Measurements from ENCODE around the gene PDCD11.

PDCD11 gene

DNA sequence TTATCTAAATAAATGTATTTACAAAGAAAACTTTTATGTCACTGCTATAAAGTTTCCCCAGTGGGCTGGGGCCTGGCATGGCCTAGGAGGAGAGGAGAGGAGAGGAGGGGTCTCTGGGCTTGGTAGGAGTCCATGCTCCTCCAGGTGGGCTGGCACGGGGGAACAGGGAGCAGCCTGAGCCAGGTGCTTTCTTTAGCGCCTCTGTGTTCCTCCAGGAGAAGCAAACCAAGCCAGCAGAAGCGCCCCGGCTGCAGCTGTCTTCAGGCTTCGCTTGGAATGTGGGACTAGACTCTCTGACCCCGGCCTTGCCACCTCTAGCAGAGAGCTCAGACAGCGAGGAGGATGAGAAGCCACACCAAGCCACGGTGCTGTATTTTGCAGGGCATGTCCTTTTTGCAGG, 45.2 kb downstream of the PDCD11 start:
- Histone ChIP-seq H3K79me1 (ENCODE audit: low read length) (no peaks in the 10 kb centered on the region), H3K23ac (ENCODE audit: low read length) (no peak overlapping the region), H3K79me2 (ENCODE audit: control insufficient read depth, insufficient read depth, low read length, poor library complexity) (no peaks in the 10 kb centered on the region), H3K18ac (ENCODE audit: low read length) (no peak overlapping the region), H4K8ac (ENCODE audit: low read depth, low read length) (no peak overlapping the region), H2BK120ac (ENCODE audit: insufficient read depth, low read length, poor library complexity) (no peak overlapping the region), H2BK5ac (ENCODE audit: low read depth, low read length, poor library complexity) (no peak overlapping the region), H3K4me1 (ENCODE audit: control insufficient read depth in 1 of 2, insufficient read depth in 2 of 2, low read length in 2 of 2) (no peaks in the 10 kb centered on the region), H3K9ac (ENCODE audit: low read length) (no peak overlapping the region), H2BK12ac (ENCODE audit: low read length) (no peak overlapping the region), H3K9me3 (ENCODE audit: insufficient read depth, low read depth, low read length) (peaks cover 2% of the 10 kb centered on the region), H3K14ac (ENCODE audit: low read length) (no peak overlapping the region), H3K36me3 (ENCODE audit: control insufficient read depth in 1 of 2, insufficient read depth in 2 of 2, low read length in 2 of 2) (peaks cover 77 to 88% of the 10 kb centered on the region in 2 experiments), H4K12ac (ENCODE audit: low read depth, low read length) (no peak overlapping the region), H3K27ac (ENCODE audit: low read depth, low read length) (no peak overlapping the region), H2AK5ac (ENCODE audit: low read length) (no peak overlapping the region), H3K4me3 (ENCODE audit: low read depth, low read length) (no peak overlapping the region), H3K4ac (ENCODE audit: low read depth, low read length) (no peak overlapping the region), H3K27me3 (ENCODE audit: insufficient read depth, low read length) (no peaks in the 10 kb centered on the region), H3K4me2 (ENCODE audit: low read length) (no peak overlapping the region), H2AFZ (ENCODE audit: insufficient read depth, low read length, poor library complexity) (no peak overlapping the region), H4K91ac (ENCODE audit: low read depth, low read length) (no peak overlapping the region)
- DNase-seq: no peak
- no CpG with 5 or more reads among the region's 8 CpGs for WGBS (ENCODE audit: extremely low coverage, insufficient coverage, insufficient read length)

- H4K8ac ChIP-seq (ENCODE audit: low read depth, low read length): no peak overlapping the region
- peaks cover 2% of the 10 kb centered on the region for H3K9me3 ChIP-seq (ENCODE audit: insufficient read depth, low read depth, low read length)
- no peak overlapping the region for H3K9ac ChIP-seq (ENCODE audit: low read length)
- H3K27me3 ChIP-seq (ENCODE audit: insufficient read depth, low read length): no peaks in the 10 kb centered on the region
- no CpG with 5 or more reads among the region's 13 CpGs for WGBS (ENCODE audit: extremely low coverage, insufficient coverage, insufficient read length)
- no peak overlapping the region for H3K18ac ChIP-seq (ENCODE audit: low read length)
- H3K79me1 ChIP-seq (ENCODE audit: low read length): no peaks in the 10 kb centered on the region
- no peak overlapping the region for H2AFZ ChIP-seq (ENCODE audit: insufficient read depth, low read length, poor library complexity)
- no peaks in the 10 kb centered on the region for H3K79me2 ChIP-seq (ENCODE audit: control insufficient read depth, insufficient read depth, low read length, poor library complexity)
- no peak overlapping the region for H4K91ac ChIP-seq (ENCODE audit: low read depth, low read length)
- H3K14ac ChIP-seq (ENCODE audit: low read length): no peak overlapping the region
- no peak overlapping the region for H3K4me3 ChIP-seq (ENCODE audit: low read depth, low read length)
- no peak overlapping the region for H2AK5ac ChIP-seq (ENCODE audit: low read length)
- H3K27ac ChIP-seq (ENCODE audit: low read depth, low read length): no peak overlapping the region
- no peak overlapping the region for H3K23ac ChIP-seq (ENCODE audit: low read length)
- peaks cover 80 to 88% of the 10 kb centered on the region in 2 experiments for H3K36me3 ChIP-seq (ENCODE audit: control insufficient read depth in 1 of 2, insufficient read depth in 2 of 2, low read length in 2 of 2)
- no peak overlapping the region for H2BK5ac ChIP-seq (ENCODE audit: low read depth, low read length, poor library complexity)
- DNase-seq: peak in 1 of 2 donors; percentile 31
- H4K12ac ChIP-seq (ENCODE audit: low read depth, low read length): no peak overlapping the region
- H3K4me1 ChIP-seq (ENCODE audit: control insufficient read depth in 1 of 2, insufficient read depth in 2 of 2, low read length in 2 of 2): no peaks in the 10 kb centered on the region
- no peak overlapping the region for H3K4me2 ChIP-seq (ENCODE audit: low read length)
- no peak overlapping the region for H2BK120ac ChIP-seq (ENCODE audit: insufficient read depth, low read length, poor library complexity)
- H3K4ac ChIP-seq (ENCODE audit: low read depth, low read length): no peak overlapping the region
- H2BK12ac ChIP-seq (ENCODE audit: low read length): no peak overlapping the region
Measured at GRCh38 chr10:103442031-103442461, 45.6 kb downstream of the PDCD11 start.

GRCh38 chr10:103443475-103444185, 47.2 kb downstream of the PDCD11 start:
- no peak overlapping the region for H3K14ac ChIP-seq (ENCODE audit: low read length)
- WGBS (ENCODE audit: extremely low coverage, insufficient coverage, insufficient read length): no CpG with 5 or more reads among the region's 23 CpGs
- H3K27me3 ChIP-seq (ENCODE audit: insufficient read depth, low read length): no peaks in the 10 kb centered on the region
- no peak overlapping the region for H2BK5ac ChIP-seq (ENCODE audit: low read depth, low read length, poor library complexity)
- peaks cover 75 to 85% of the 10 kb centered on the region in 2 experiments for H3K36me3 ChIP-seq (ENCODE audit: control insufficient read depth in 1 of 2, insufficient read depth in 2 of 2, low read length in 2 of 2)
- peaks cover 2% of the 10 kb centered on the region for H3K9me3 ChIP-seq (ENCODE audit: insufficient read depth, low read depth, low read length)
- H3K18ac ChIP-seq (ENCODE audit: low read length): no peak overlapping the region
- no peak overlapping the region for H3K4ac ChIP-seq (ENCODE audit: low read depth, low read length)
- no peaks in the 10 kb centered on the region for H3K4me1 ChIP-seq (ENCODE audit: control insufficient read depth in 1 of 2, insufficient read depth in 2 of 2, low read length in 2 of 2)
- H3K23ac ChIP-seq (ENCODE audit: low read length): no peak overlapping the region
- H3K79me2 ChIP-seq (ENCODE audit: control insufficient read depth, insufficient read depth, low read length, poor library complexity): no peaks in the 10 kb centered on the region
- H4K91ac ChIP-seq (ENCODE audit: low read depth, low read length): no peak overlapping the region
- no peak overlapping the region for H3K9ac ChIP-seq (ENCODE audit: low read length)
- no peak overlapping the region for H2AK5ac ChIP-seq (ENCODE audit: low read length)
- no peak overlapping the region for H3K4me2 ChIP-seq (ENCODE audit: low read length)
- no peak overlapping the region for H2BK12ac ChIP-seq (ENCODE audit: low read length)
- H4K8ac ChIP-seq (ENCODE audit: low read depth, low read length): no peak overlapping the region
- no peak overlapping the region for H2AFZ ChIP-seq (ENCODE audit: insufficient read depth, low read length, poor library complexity)
- H3K4me3 ChIP-seq (ENCODE audit: low read depth, low read length): no peak overlapping the region
- no peak overlapping the region for H3K27ac ChIP-seq (ENCODE audit: low read depth, low read length)
- H2BK120ac ChIP-seq (ENCODE audit: insufficient read depth, low read length, poor library complexity): no peak overlapping the region
- H3K79me1 ChIP-seq (ENCODE audit: low read length): no peaks in the 10 kb centered on the region
- no peak for DNase-seq
- H4K12ac ChIP-seq (ENCODE audit: low read depth, low read length): no peak overlapping the region

DNA sequence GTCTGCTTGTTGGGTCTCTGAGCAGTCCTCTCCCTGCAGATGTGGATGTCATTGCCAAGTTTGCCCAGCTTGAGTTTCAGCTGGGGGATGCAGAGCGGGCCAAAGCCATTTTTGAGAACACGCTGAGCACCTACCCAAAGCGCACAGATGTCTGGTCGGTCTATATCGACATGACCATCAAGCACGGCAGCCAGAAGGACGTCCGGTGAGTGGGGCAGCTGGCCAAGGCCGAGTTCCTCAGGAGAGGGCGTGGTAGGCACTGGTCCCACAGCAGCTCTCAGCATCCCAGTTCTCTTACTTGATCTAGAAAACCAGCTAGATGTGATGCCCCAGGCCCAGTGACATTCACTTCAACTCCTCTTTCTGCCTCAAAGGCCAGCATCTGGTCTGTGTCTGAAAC, 48.1 kb downstream of the PDCD11 start:
- no CpG with 5 or more reads among the region's 10 CpGs for WGBS (ENCODE audit: extremely low coverage, insufficient coverage, insufficient read length)
- Histone ChIP-seq H3K36me3 (ENCODE audit: control insufficient read depth in 1 of 2, insufficient read depth in 2 of 2, low read length in 2 of 2) (peaks cover 72 to 85% of the 10 kb centered on the region in 2 experiments), H2AFZ (ENCODE audit: insufficient read depth, low read length, poor library complexity) (no peak overlapping the region)

More for the DNA sequence above, 48.1 kb downstream of the PDCD11 start:
- H2BK120ac ChIP-seq (ENCODE audit: insufficient read depth, low read length, poor library complexity): no peak overlapping the region
- no peaks in the 10 kb centered on the region for H3K79me1 ChIP-seq (ENCODE audit: low read length)
- H3K27me3 ChIP-seq (ENCODE audit: insufficient read depth, low read length): no peaks in the 10 kb centered on the region
- H3K9me3 ChIP-seq (ENCODE audit: insufficient read depth, low read depth, low read length): peaks cover 2% of the 10 kb centered on the region
- H3K18ac ChIP-seq (ENCODE audit: low read length): no peak overlapping the region
- H4K91ac ChIP-seq (ENCODE audit: low read depth, low read length): no peak overlapping the region
- no peak overlapping the region for H4K12ac ChIP-seq (ENCODE audit: low read depth, low read length)
- no peak overlapping the region for H3K4me2 ChIP-seq (ENCODE audit: low read length)
- no peak overlapping the region for H3K14ac ChIP-seq (ENCODE audit: low read length)
- no peak overlapping the region for H2AK5ac ChIP-seq (ENCODE audit: low read length)
- no peaks in the 10 kb centered on the region for H3K4me1 ChIP-seq (ENCODE audit: control insufficient read depth in 1 of 2, insufficient read depth in 2 of 2, low read length in 2 of 2)
- no peak overlapping the region for H2BK5ac ChIP-seq (ENCODE audit: low read depth, low read length, poor library complexity)
- no peak overlapping the region for H4K8ac ChIP-seq (ENCODE audit: low read depth, low read length)
- H3K23ac ChIP-seq (ENCODE audit: low read length): no peak overlapping the region
- DNase-seq: no peak
- no peak overlapping the region for H3K9ac ChIP-seq (ENCODE audit: low read length)
- no peak overlapping the region for H3K4ac ChIP-seq (ENCODE audit: low read depth, low read length)
- no peak overlapping the region for H3K4me3 ChIP-seq (ENCODE audit: low read depth, low read length)
- H2BK12ac ChIP-seq (ENCODE audit: low read length): no peak overlapping the region
- no peaks in the 10 kb centered on the region for H3K79me2 ChIP-seq (ENCODE audit: control insufficient read depth, insufficient read depth, low read length, poor library complexity)
- no peak overlapping the region for H3K27ac ChIP-seq (ENCODE audit: low read depth, low read length)

Data from trophoblast cell (in vitro differentiated cells and primary cell).